HG03558 (cell line): ENCODE measurements around the gene ATP6V0A4.
"Not testable (repeated sequence)": the region's sequence is repeated elsewhere in the genome, so short reads cannot be mapped to it uniquely, and the experiment has no call there.

ENCODE experiments used
- ATAC-seq: cut with Tn5 transposase; IDR thresholded peaks from one replicate; pipeline ENCODE4 v1.9.1; 2021; ENCODE audit warnings: moderate number of reproducible peaks; ENCODE audit not compliant: unreplicated experiment; ENCODE audit errors: extremely low read depth

Gene ATP6V0A4

GRCh38 chr7:138809346-138809745 lies 11.3 kb upstream of the ATP6V0A4 start:
- ATAC-seq, result no peak

- no peak for ATAC-seq
Measured at GRCh38 chr7:138804618-138805017, 6.6 kb upstream of the ATP6V0A4 start.

GRCh38 chr7:138802706-138803105 lies 4.7 kb upstream of the ATP6V0A4 start:
- no peak for ATAC-seq

GRCh38 chr7:138801256-138801655 lies 3.3 kb upstream of the ATP6V0A4 start:
- no peak for ATAC-seq

GRCh38 chr7:138799336-138800000 lies 1.5 kb upstream of the ATP6V0A4 start:
- ATAC-seq, result no peak

GRCh38 chr7:138798836-138799235 lies 840 bp upstream of the ATP6V0A4 start:
- no peak for ATAC-seq

- not testable (repeated sequence) for ATAC-seq
Measured at GRCh38 chr7:138797046-138797445, 950 bp downstream of the ATP6V0A4 start.

GRCh38 chr7:138796038-138796615 lies 1.9 kb downstream of the ATP6V0A4 start:
- no peak for ATAC-seq

GRCh38 chr7:138785587-138786437 lies 12.2 kb downstream of the ATP6V0A4 start:
- ATAC-seq, result no peak

- ATAC-seq, result no peak
Measured at GRCh38 chr7:138784692-138785091, 13.3 kb downstream of the ATP6V0A4 start.

GRCh38 chr7:138781004-138781403 lies 17.0 kb downstream of the ATP6V0A4 start:
- no peak for ATAC-seq

- no peak for ATAC-seq
Measured at GRCh38 chr7:138776166-138776833, 21.7 kb downstream of the ATP6V0A4 start.

- no peak for ATAC-seq
Measured at GRCh38 chr7:138773817-138774216, 24.2 kb downstream of the ATP6V0A4 start.

- no peak for ATAC-seq
Measured at GRCh38 chr7:138773176-138773575, 24.8 kb downstream of the ATP6V0A4 start.

GRCh38 chr7:138770904-138771303 lies 27.1 kb downstream of the ATP6V0A4 start:
- no peak for ATAC-seq

- no peak for ATAC-seq
Measured at GRCh38 chr7:138768241-138768640, 29.8 kb downstream of the ATP6V0A4 start.

GRCh38 chr7:138756591-138757242 lies 41.3 kb downstream of the ATP6V0A4 start:
- no peak for ATAC-seq

- no peak for ATAC-seq
Measured at GRCh38 chr7:138755842-138756590, 42.0 kb downstream of the ATP6V0A4 start.

GRCh38 chr7:138755331-138755747 lies 42.7 kb downstream of the ATP6V0A4 start:
- no peak for ATAC-seq
